IPS-NIHi7 (cell line): ENCODE data around the gene MCC.
"Not testable (repeated sequence)": the region's sequence is repeated elsewhere in the genome, so short reads cannot be mapped to it uniquely, and the experiment has no call there.

Source experiments
- DNase-seq: peaks from one replicate; pipeline ENCODE4 v3.0.0; 2012; ENCODE audit warnings: mixed read lengths; ENCODE audit errors: extremely low spot score

The MCC gene

DNA sequence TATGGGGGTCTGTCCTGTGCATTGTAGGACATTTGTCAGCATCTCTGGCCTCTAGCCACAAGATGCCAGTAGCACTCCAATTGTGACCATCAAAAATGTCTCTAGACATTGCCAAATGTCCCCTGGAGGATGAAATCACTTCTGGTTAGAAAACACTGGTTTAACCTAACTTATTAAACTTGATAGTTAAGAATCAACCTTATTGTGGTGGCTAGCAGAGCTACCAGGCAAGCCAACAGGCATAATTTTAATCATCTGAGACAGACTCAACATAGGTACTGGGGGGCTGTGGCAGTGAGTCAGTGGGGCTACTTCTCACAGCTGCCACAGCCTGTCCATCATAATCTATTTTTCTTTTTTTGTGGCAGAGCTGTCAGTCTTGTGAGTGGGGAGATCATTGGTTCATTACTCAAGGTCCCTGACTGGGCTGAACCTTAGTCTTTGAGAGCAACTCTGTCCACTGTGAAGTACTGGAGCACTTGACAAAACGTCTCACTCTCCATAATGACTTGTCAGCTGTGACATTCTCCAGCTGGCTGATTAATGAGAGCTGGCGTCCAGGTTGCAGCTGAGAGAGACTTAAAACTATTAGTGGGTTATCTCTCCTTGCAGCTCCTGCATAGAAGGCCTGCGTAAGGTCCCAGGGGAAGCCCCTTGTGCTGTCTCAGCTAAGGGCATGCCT lies 403.7 kb downstream of the MCC start:
- no peak for DNase-seq

DNA sequence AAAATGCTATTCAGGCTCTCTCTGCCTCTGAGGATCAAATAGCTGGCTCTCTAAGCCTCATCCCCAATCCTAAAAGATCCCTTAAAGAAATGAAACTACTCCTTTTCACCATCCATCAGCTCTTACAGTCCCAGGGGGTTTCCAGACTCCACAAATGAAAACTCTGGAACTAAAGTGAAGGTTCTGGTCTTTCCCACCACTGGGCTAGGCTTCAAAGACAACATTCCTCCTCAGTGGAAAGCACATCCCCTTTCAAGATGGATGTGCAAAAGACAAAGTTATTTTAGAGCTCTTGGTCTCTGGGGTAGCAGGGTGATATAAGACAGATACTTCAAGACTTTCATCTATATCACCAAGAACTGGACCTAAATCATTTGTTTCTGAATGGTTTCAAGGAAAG lies 404.8 kb downstream of the MCC start:
- no peak for DNase-seq

DNA sequence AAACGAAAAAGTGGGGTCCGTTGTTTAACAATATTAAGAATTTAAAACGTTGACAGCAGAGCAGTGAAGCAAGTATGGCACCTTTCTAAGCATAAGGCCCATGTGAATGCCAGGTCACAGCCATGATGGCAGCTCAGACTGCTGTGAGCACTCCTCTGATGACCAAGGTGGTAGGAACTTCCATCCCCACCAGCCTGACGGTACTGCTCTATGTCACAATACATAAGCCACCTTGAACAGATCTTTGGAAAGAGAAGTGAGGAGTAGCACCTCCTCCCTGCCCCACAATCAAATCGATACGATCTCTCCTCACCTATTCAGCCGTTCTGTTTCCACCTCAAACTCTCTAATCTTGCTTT lies 405.7 kb downstream of the MCC start:
- no peak for DNase-seq

DNA sequence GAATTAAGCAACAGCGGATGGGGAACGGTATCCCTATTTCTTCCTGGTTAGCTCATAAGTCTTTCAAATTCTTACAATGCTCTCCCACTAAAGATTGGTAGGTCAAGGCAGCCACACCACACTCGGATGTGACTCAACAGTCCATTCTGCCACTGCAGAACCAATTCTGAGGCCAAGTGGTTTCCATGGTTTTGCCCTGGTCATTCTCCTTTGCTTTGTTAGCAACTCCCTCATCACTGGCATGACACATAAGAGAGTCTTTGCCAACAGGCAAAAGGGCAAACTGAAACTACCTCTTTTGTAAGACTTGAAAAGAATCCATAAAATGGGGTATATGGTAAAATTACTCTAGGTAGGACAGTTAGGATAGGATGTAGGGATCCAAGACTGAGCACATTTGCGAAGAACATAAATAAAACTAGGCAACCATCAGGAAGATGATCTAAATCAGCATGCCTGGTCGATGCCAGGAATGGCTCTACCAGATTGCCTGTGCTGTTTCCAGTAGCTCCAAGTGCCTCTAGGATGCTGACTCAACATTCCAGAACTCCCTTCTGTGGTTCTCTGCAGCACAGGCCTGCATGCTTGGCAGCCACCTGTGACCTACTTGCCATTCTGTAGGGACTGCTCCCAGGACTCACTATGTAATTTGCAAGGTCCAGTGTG lies 406.2 kb downstream of the MCC start:
- no peak for DNase-seq

DNA sequence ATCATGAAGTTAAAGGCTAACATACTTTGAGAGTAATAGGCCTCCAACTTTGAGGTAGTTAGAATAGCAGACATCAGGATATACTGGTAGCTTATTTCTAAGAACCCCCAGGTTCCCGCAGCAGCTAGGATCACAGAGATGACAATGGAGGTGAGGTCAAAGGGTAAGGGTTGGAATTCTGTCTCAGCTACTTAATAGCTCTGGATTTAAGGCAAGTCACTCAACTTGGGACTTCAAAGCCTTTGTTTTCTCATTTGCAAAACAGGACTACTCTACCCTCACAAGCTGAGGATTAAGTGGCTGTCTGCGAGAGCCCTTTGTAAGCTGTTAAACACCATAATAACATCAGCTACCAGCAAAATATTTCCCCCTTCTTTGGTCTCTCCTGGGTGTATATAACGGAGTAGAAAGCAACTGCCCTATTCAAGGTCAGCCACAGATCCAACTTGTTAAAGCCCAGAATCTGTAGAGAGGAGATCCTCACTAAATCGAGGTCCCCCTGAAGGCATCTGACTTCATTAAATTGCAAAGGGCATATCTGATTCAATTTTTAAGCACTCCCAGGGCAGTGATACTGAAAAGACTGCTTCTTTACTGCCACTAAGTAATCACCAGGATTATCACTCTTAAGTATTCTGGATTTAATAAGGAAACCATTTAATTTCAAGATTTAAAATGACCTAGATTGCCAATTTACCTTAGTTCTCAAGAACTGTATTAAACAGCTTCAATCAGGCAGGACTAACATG lies 407.0 kb downstream of the MCC start:
- DNase-seq = peak; percentile 40

DNA sequence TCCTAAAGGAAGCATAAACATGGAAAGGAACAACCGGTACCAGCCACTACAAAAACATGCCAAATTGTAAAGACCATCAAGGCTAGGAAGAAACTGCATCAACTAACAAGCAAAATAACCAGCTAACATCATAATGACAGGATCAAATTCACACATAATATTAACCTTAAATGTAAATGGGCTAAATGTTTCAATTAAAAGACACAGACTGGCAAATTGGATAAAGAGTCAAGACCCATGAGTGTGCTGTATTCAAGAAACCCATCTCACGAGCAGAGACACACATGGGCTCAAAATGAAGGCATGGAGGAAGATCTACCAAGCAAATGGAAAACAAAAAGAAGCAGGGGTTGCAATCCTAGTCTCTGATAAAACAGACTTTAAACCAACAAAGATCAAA lies 411.6 kb downstream of the MCC start:
- DNase-seq = not testable (repeated sequence)

DNA sequence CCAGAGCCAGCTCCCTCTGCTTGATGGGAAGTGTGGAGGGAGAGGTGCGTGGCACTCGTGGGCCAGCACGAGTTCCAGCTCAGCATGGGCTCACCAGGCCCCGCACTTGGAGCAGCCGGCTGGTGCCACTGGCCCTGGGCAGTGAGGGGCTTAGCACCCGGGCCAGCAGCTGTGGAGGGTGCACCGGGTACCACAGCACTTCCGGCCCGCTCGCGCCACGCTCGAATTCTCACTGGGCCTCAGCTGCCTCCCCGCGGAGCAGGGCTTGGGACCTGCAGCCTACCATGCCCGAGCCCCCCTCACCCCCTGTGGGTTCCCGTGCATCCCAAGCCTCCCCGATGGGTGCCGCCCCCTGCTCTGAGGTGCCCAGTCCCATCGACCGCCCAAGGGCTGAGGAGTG lies 413.2 kb downstream of the MCC start:
- DNase-seq = no peak

DNA sequence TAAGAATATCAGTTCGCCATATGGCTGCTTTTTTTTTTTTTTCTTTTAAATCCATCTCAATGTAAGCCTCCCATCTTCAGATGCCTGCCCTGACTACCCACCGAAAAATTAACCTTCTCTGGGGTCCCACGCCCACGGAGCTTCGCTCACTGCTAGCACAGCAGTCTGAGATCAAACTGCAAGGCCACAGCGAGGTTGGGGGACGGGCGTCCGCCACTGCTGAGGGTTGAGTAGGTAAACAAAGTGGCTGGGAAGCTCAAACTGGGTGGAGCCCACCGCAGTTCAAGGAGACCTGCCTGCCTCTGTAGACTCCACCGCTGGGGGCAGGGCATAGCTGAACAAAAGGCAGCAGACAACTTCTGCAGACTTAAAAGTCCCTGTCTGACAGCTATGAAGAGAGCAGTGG lies 414.6 kb downstream of the MCC start:
- not testable (repeated sequence) for DNase-seq

DNA sequence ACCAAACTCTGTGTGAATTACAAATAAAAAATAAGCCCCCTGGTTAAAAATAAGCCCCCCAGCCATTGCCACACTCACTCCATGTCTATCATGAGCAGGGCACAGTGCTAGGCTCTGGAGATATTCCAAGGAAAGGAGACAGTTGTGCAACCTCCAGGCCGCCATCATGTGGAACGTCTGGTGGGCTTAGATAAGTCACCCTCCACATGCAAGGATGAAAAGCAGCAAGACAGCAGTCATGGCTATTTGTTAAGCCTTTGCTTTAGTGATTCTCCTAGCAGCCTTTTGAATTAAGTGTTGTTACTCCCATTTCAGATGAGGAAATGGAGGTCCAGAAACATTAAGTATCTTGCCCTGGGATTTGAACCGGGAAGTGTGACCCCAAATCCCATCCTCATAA lies 416.9 kb downstream of the MCC start:
- no peak for DNase-seq

DNA sequence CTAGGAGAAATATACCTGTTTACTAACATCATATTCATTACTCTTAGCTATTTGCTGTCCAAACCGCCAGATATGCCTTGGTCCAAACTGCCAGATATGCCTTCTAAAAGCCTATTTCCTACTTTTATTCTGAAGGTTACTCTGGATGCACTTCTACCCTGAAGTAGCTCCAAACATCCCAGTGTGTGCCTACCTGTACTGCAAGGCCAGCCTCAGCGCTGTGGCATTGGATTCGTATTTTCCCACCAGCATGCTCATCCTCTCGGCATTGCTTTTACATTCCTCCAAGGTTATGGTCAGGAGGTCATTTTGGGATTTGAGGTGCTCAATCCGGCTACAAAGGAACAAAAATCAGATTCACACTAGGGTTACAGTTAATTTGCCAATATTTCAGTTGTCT lies 417.4 kb downstream of the MCC start:
- DNase-seq = no peak

DNA sequence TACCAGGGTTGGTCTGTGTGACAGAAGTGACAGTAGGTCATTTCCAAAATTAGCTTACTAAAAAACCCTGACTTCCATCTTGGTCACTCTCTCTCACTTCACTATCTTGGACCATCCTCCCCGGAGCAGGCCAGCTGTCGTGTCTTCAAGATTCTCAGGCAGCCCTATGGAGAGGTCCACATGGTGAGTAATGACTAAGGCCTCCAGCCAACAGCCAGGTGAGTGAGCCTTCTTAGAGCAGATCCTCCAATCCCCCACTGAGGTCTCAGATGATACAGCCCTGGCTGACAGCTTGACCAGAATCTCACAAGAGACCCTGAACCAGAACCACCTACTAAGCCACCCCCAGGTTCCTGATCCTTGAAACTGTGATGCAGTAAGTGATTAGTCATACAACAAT lies 419.7 kb downstream of the MCC start:
- no peak for DNase-seq

DNA sequence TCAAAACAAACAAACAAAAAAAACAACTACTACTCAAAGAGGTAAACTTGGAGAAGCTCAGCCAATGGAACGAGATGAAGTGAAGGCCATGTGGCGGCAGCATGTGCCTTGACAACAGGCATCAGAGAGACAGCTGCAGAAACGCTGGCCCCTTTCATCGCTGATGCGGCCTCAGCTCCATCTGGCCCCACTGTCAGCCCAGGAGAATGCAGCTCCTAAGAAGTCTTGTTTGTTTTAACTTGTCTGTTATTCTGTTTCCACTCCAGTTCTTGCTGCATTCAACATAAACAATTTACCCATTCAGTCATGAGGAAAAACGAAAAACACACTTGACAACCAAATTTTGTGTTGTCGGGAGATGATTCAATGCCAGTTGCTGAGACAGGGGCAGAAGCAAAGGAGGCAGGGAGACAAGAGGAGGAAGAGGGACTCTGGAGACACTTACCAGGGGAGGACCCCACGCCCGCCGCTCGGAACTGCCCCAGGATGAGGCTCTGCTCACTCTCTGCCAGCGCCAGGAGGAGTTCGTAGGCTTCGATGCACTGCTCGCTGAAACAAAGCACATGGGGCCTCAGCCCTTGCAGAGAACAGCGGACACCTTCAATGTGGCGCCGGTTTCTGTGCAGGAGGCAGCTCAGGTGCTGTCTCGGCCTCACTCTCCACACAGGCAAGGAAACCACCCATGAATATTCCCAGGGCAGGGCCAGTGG lies 420.5 kb downstream of the MCC start:
- DNase-seq = no peak

DNA sequence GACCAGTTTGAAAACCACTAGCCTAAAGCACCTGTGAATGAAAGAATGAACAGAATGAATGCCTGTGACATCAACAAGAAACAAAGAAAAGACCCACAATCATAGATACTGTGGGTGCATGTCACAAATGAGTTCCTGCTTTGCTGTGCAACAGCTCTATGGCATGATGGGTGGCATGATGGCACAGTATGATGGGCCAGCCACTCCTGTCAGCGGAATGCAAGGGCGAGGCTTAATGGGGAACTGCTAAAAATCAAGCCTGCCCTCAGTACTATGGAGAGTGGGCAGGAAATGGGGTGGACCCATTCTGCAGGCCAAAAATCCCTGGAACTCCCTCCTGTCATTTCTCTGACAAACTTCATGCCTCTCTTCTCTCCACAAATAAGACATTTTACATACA lies 422.6 kb downstream of the MCC start:
- no peak for DNase-seq

DNA sequence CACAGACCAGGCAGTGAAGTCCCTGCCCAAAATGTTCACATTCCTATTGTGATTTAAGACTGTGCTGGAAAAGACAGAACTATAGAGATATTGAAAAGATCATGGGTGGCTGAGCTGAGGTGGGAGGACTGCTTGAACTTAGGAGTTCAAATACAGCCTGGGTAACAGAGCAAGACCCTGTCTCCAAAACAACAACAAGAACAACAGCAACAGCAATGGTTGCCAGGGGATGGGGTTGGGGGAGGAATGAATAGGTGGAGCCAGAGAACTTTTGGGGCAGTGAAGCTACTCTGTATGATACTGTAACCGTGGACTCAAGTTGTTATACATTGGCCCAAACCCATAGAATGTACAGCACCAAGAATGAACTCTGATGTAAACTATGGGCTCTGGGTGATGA lies 423.4 kb downstream of the MCC start:
- no peak for DNase-seq

DNA sequence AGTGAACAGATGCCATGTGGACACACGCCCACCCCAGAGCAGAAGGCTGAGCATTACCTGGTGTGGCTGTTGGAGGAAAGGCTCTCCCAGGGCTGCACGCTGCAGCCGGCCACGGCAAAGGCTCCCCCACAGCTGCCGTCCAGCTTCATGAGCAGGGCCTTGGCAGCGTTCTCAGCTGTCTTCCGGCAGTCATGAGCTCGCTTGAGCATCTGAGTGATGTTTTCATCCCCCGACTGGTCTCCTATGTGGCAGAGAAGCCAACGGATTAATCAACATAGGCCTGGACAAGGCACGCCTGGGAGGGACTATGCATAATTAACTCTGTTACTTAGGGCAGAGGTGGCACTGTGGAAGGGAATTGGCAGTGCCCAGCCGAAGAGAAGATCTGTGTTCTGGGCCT lies 424.3 kb downstream of the MCC start:
- no peak for DNase-seq

DNA sequence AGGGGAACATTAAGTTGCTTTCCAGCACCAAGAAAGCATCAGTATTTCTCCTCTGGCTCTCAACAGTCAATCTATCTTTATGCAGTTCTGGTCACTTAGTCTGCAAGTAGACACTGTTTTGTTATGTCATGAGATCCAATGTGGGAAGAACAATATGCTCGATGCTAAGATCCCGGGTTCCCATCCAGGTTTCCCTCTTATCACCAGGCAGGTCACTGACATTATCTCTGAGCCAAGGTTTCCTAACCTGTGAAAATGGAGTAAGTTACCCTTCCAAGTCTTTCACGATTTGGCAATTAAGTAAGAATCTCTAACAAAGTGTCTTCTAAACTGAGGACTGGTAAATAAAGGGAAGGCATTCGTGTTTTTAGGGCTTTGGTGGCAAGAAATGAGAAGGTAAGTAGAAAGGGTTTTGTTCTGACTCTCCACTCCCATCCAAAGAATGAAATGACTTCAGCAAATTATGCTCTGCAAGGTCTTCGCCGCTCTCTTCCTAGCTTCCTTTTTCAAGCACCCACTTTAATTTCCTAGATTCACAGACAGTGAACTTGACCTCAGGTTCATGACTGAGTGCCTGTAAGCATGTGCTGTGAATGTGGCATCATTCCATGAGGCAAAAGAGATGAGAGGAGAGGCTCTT lies 425.3 kb downstream of the MCC start:
- DNase-seq = no peak

DNA sequence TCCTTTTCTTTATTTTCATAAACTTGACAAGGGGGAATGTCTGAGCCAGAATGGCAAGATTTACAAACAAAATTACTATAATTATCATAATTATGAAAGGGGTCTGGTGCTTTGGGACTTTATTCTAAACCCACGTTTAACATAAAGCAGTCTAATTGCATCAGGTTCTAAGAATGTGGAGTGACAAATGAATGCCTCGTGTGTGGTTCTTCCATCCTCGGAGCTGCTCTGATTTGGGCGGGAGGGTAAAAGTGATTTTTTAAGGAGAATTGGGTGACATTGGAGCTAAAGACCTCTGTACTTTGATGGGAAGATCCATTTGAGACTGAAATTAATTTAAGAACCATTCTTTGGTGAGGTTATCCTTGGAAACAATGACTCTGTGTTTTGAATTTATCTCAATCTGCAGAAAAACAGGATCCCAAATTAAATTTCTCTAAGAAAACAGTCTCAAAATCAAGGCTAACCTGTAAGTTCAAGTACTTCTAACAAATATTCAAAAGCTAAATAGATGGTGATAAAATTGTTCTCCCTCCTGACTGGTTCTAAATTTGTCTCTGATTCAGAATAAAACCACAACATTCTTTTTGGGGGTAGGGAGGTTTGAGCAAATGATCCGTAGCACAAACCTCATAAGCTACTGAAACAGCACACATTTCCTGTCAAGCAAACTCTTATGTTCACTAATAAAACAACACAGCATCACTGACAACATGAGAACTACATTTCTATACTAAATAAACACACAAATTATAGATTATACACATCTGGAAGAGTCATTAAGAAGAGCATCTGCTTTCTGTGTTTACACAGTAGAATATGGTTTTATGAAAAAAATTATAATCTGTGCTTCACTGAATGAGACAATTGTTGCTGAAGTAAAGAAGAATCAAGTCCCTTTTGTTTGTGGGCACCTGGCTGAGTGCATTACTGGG lies 426.1 kb downstream of the MCC start:
- no peak for DNase-seq

DNA sequence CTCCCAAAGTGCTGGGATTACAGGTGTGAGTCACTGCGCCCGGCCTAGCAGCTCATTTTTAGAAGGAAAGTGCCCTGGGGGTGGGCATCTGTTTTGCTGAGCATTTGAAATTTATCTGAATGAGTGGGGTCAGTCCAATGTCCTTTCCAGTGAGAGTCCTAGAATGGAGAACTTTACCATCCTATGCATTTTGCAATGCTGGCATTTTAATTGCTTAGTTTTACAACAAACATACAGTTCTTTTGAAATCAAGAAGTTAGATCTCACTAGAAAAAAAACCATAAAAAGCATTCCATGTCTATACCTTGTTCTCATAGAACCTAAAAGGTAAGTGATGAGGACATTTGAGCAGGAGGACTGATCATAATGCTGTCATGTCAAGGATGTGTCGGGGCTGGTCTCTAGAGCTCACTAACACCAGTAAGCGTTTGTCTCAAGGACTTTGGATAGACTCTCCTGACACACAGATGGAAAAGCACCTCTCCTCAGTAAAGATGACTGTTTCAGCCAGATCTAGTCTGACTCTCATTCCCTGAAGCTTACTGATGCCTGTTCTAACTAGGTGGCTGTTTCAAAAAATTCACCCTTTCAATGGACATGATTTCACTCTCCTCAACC lies 427.7 kb downstream of the MCC start:
- no peak for DNase-seq

DNA sequence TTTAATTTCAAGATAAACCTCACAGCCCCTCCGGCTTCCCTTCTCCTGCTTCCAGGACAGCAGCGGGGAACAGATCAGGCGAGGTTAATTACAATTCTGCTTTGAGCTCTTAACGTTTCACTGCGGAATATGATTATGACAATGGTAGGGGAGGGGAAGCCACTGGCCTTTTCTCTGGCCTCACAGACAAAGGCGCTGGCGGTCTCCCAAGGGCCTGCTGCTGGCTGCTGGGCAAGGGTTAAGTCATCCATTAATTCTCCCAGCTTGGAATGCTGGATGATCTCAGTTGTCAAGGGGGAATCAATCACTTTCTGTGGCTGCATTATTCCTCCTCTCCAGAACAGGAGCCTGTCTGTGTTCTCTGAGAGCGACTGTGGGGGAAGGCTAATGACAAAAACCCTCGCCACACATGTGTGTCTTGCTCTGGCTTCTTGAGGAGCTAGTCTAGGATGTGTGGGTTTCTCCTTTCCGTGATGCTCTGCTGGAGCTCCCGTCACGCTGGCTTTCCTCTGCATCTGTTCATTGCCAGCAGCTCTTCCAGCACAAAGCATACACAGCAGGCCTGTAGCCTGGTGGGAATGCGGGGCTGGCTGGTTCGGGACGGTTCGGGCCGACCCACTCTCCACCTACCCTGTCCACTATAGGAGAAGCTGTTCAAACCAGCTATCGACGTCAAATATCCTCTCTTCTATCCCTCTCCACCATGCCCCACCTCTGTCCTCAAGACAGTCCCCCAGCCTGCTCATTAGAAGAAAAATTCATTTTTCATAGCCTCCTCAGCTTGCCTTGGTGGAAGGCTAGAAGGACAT lies 428.8 kb downstream of the MCC start:
- DNase-seq = no peak
